ENCODE results near the gene SBF2.

GRCh38 chr11:10158461-10158860 lies 135.6 kb downstream of the SBF2 start:
- TF ChIP-seq FOXA1 (IDR thresholded peaks at IDR 0.05) (no peak), ZNF384 (IDR thresholded peaks at IDR 0.05) (no peak), FOXK2 (IDR thresholded peaks at IDR 0.05) (no peak), SP1 (IDR thresholded peaks at IDR 0.05) (no peak), ELF4 (IDR thresholded peaks at IDR 0.05) (no peak), SUZ12 (IDR thresholded peaks at IDR 0.05) (no peak)

Measured in HEK293T (cell line).